HUES48 (cell line): Measurements from ENCODE around the gene KIAA0040.

Experiments
- H3K27ac ChIP-seq: one replicate; pipeline ENCODE4 v1.7.0; 2013; ENCODE audit warnings: low read depth, low read length, inconsistent platforms
- H3K27me3 ChIP-seq: 2 replicates; pipeline ENCODE4 v1.6.1; 2013; ENCODE audit warnings: mild to moderate bottlenecking, low read length; ENCODE audit not compliant: control insufficient read depth, insufficient read depth
- H3K36me3 ChIP-seq: 2 replicates; pipeline ENCODE4 v1.6.1; 2013; ENCODE audit warnings: low read length; ENCODE audit not compliant: control insufficient read depth, insufficient read depth
- H3K4me1 ChIP-seq: 2 replicates; pipeline ENCODE4 v1.6.1; 2013; ENCODE audit warnings: mild to moderate bottlenecking, low read length; ENCODE audit not compliant: control insufficient read depth, insufficient read depth
- H3K4me3 ChIP-seq: 2 replicates; pipeline ENCODE4 v1.5.1; 2013; ENCODE audit warnings: mild to moderate bottlenecking, low read depth, low read length
- H3K9ac ChIP-seq: 2 replicates; pipeline ENCODE4 v1.6.1; 2013; ENCODE audit warnings: mild to moderate bottlenecking, low read depth, low read length, moderate library complexity
- H3K9me3 ChIP-seq: 2 replicates; pipeline ENCODE4 v1.6.1; 2013; ENCODE audit warnings: low read length; ENCODE audit not compliant: control insufficient read depth, insufficient read depth

The KIAA0040 gene

DNA sequence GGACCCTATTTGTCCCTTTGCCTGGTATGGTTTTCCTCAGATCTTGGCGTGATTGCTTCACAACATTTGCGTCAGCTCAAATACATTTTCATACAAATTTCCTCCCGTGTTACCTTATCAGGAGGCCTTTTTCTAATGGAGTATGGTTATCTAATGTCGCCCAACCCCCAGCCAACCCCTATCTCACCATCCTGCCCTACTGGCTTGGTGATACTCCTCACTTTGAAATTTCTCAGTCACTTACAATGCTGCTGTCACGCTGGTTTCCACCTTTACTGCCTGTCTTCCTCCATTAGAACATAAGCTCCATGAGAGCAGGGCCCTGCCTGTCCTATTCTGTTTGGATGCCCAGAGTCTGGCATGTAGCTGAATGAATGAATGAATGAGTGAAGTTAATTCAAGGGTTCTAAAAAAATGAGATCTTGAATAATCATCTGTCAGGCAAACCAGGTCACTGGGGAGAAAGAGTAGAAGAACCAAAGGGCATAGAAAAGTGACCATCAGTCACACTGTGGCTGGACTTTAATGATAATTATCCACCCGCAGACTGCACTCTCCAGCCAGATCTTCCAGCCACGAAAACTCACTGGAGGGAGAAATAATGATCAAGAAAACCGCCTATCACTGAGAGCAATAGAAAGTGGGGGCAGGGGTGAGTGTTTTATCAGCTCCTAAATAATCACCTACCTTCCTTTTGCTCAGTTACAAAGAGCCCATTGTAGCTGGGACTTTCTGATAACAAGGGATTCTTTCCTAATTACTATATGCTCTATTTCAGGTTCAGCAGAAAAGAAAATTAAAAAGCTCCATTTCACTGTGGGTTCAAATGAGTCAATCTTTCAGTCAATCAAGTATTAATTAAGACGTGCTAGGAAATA, 21.3 kb downstream of the KIAA0040 start:
- Histone ChIP-seq H3K9ac (no peak overlapping the region), H3K36me3 (no peaks in the 10 kb centered on the region), H3K4me1 (no peaks in the 10 kb centered on the region), H3K27ac (no peak overlapping the region), H3K4me3 (no peak overlapping the region), H3K9me3 (no peaks in the 10 kb centered on the region), H3K27me3 (no peaks in the 10 kb centered on the region)

DNA sequence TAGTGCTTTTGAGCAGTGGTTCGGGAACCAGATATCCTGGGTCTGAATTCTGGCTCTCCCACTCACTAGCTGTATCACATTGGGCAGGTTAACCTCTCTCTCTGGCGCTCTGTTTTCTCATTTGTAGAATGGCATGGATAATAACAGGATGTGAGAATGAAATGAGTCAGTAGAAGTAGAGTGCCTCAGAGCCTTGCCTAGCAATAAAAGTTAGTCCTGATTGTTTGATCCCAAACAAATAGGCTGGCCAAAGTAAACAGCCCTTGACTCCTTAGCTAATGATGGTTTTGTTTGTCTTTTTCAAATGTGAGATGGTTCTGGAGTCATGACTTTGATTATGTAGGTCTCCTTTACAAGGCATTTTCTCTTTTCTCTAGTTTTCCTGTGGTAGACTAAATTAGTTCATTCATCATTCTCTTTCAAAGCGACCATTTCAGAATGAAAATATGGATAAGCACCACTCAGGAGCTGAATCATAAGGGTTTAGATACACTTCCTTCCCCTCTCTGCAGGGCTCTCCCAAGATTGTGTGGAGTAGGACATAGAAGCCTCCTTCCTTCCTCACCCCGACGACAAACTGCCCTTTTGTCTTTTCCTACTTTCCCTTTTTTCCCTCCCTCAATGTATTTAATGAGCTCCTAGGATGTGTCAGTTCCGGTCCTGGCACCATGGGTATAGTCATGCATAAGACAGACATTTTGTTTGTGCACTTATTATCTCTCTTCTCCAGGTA, 23.1 kb downstream of the KIAA0040 start:
- Histone ChIP-seq H3K9ac (no peak overlapping the region), H3K27me3 (no peaks in the 10 kb centered on the region), H3K36me3 (no peaks in the 10 kb centered on the region), H3K4me1 (no peaks in the 10 kb centered on the region), H3K4me3 (no peak overlapping the region), H3K9me3 (no peaks in the 10 kb centered on the region), H3K27ac (no peak overlapping the region)

DNA sequence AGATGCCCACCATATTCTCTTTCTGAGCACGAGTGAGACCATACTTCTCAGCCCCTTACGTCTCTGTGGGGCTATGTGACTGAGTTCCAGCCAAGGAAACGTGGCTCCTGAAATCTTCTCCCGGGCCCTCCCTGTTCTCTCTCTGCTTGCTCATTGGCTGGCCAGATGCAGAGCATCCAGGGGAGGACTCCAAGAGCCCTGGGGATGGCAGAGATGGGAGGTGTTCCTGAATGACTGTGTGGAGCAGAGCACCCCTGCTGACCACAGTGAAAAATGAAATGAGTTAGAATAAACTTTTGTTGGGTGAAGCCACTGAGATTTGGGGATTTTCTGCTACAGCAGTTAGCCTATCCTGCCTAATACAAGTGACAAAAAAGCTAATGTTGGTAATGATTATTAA, 23.8 kb downstream of the KIAA0040 start:
- Histone ChIP-seq H3K27me3 (no peaks in the 10 kb centered on the region), H3K9me3 (no peaks in the 10 kb centered on the region), H3K27ac (no peak overlapping the region), H3K36me3 (no peaks in the 10 kb centered on the region), H3K4me3 (no peak overlapping the region), H3K4me1 (no peaks in the 10 kb centered on the region), H3K9ac (no peak overlapping the region)

DNA sequence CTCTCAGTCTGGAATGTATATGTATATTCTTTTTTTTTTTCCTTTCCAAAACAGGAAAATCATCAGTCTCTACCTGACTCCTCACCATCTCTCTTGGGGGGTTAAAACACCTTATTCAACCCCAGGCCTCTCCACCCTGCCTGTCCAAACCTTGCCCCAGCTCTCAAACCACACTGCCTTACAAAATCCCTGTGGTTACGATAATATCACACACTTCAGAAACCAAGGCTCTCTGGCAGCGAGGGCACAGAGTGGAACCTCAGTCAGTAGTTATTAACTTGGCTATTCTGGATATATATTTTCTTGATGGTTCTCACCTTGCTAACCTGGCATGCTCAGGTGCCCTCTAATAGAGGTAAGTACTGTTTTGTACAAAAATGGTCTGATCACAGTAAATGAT, 24.7 kb downstream of the KIAA0040 start:
- H3K36me3 ChIP-seq = no peaks in the 10 kb centered on the region

DNA sequence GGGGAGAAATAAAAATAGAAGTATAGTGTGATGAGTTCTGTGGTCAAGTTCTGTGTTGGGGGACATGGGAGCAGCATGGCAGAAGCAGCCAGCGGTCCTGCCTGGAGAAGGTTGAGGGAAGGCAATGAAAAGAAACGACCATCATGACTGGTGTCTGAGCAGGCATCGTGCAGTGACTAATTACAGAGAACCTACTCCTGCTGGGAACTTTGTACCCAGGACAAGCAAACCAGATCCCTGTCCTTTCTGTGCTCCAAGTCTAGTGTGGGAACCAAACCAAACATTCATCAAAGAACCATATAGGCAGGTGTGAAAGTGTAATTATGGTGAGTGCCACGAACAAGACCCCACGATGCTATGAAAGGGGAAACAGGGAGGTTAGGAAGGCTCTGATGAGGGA, 25.8 kb downstream of the KIAA0040 start:
- no peaks in the 10 kb centered on the region for H3K9me3 ChIP-seq
- no peaks in the 10 kb centered on the region for H3K36me3 ChIP-seq
- no peak overlapping the region for H3K4me3 ChIP-seq
- no peak overlapping the region for H3K9ac ChIP-seq
- no peak overlapping the region for H3K27ac ChIP-seq
- no peaks in the 10 kb centered on the region for H3K4me1 ChIP-seq
- no peaks in the 10 kb centered on the region for H3K27me3 ChIP-seq

More for the DNA sequence above, 24.7 kb downstream of the KIAA0040 start:
- Histone ChIP-seq H3K4me1 (no peaks in the 10 kb centered on the region), H3K9me3 (no peaks in the 10 kb centered on the region), H3K4me3 (no peak overlapping the region), H3K9ac (no peak overlapping the region), H3K27ac (no peak overlapping the region), H3K27me3 (no peaks in the 10 kb centered on the region)

DNA sequence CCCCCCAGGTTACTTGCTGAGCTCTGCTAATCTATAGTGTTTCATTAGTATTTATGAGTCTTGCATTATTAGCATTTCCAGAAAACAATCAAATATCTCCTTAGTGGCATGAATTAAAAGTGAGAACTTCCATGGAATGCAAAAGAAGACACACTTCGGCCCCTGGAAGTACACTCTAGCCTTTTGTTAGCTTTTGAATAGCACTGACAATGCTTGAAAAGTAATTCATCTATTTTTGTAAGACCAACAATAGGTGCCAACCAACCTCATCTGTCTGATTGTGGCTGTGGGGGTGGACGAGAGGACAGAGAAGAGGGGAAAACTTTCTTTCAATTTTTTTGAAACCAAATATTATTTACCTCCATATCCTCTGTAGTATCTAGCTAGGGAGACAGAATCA, 27.8 kb downstream of the KIAA0040 start:
- Histone ChIP-seq H3K27ac (no peak overlapping the region), H3K4me1 (no peaks in the 10 kb centered on the region), H3K9ac (no peak overlapping the region), H3K9me3 (no peaks in the 10 kb centered on the region), H3K27me3 (no peaks in the 10 kb centered on the region), H3K36me3 (peaks cover 5% of the 10 kb centered on the region; the same call in 1 of the 2 replicates), H3K4me3 (no peak overlapping the region)

DNA sequence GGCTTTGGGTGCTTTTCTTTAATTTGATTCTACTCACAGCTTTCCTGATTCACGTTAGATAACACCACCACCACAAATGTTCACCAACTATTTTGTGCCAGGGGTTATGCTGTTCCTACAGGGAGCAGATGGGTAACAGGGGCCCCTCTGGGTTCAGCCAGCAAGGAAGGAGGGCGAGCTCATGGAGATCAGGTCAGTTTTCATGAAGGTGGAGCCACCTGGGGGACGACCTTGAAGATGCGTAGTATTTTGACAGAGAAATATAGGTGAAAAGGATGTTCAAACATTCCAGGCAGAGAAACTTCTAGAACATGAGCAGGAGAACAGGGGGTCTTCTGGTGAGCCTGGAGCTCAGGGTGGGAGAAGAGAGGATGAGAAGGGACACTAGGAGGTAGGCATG, 28.9 kb downstream of the KIAA0040 start:
- Histone ChIP-seq H3K27ac (no peak overlapping the region), H3K4me1 (no peaks in the 10 kb centered on the region), H3K9ac (no peak overlapping the region), H3K36me3 (peaks cover 5% of the 10 kb centered on the region; the same call in 1 of the 2 replicates), H3K27me3 (no peaks in the 10 kb centered on the region), H3K9me3 (no peaks in the 10 kb centered on the region), H3K4me3 (no peak overlapping the region)

DNA sequence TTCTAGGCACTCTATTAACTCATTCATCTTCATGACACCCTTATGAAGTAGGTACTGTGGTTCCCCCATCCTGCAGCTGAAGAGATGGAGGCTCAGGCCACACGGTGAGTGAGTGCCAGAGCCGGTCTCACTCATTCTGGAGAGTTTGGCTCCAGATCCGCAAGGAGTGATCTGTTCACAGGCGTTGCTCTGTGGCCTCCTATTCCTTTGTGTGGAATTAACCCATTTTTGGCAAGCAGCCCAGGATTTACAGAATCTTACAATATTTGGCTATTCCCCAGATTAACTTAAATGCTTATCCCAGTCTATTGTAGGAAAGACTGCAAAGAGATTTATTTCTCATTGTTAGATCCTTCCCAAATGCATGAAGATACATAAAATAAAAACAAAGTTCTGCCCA, 29.6 kb downstream of the KIAA0040 start:
- H3K36me3 ChIP-seq = peaks cover 5% of the 10 kb centered on the region; the same call in 1 of the 2 replicates
- no peaks in the 10 kb centered on the region for H3K4me1 ChIP-seq
- H3K27me3 ChIP-seq = no peaks in the 10 kb centered on the region
- H3K9me3 ChIP-seq = no peaks in the 10 kb centered on the region
- no peak overlapping the region for H3K27ac ChIP-seq
- no peak overlapping the region for H3K4me3 ChIP-seq
- H3K9ac ChIP-seq = no peak overlapping the region

DNA sequence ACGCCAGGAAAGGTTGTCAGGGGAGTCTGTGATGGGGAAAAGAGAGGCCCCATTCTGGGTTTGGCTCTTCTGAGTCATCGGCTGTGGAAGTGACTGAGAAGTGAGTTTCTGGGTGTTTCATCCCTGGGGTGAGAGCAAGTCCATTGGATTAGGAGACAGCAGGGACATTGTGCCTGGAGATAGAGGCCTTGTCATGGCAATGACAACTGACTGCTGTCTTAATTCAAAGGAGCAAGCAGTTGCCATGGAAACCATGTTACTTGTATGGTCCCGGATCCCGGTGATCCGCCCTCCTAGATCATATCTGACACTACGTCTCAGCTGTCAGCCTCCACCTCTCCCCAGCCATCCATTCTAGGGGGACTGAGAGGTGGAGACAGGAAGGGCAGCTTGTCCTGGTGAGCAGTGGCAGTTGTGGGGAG, 34.4 kb downstream of the KIAA0040 start:
- Histone ChIP-seq H3K4me3 (no peak overlapping the region), H3K9ac (no peak overlapping the region)

DNA sequence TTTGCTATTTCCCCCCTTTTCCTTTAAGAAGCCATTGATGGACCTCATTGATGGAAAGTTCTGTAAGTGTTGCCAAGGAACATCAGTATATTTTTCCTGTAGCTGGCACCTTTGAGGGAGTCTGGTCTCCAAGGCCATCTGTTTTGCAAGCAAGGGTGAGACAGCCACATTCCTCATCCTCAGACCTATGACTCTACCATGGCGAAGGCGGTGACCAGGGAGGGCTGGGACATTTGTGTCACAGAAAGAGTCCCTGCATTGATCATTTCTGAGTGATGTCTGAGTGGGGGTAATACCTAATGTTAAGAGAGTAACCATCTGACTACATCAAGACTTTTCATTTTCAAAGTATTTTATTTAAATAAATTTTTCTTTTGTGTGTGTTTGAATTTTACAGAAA, 35.4 kb downstream of the KIAA0040 start:
- Histone ChIP-seq H3K9ac (no peak overlapping the region), H3K4me1 (peaks cover 6% of the 10 kb centered on the region), H3K36me3 (peaks cover 5% of the 10 kb centered on the region; the same call in 1 of the 2 replicates), H3K9me3 (no peaks in the 10 kb centered on the region), H3K27me3 (no peaks in the 10 kb centered on the region), H3K4me3 (no peak overlapping the region), H3K27ac (no peak overlapping the region)

More for the DNA sequence above, 34.4 kb downstream of the KIAA0040 start:
- H3K9me3 ChIP-seq = no peaks in the 10 kb centered on the region
- peaks cover 5% of the 10 kb centered on the region; the same call in 1 of the 2 replicates for H3K36me3 ChIP-seq
- no peaks in the 10 kb centered on the region for H3K4me1 ChIP-seq
- no peaks in the 10 kb centered on the region for H3K27me3 ChIP-seq
- H3K27ac ChIP-seq = no peak overlapping the region

DNA sequence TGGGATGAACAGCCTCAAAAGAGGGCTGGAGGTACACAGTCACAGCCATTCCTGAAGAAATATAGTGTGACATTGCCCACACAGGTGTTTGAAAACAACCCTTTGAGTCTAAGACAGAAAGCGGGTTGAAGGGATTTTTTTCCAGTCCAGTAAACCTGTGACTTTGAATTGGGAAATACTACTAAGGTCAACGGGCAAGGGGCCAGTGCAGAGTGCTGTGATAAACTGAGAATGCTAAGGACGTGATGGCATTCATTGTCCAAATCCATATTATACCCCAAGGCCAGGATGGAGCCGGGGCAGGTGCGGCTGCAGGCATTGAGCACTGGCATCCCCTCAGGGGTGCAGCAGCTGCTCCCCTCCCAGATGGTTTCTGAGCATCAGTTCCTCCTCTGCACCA, 36.6 kb downstream of the KIAA0040 start:
- Histone ChIP-seq H3K9ac (no peak overlapping the region), H3K27me3 (peaks cover 8% of the 10 kb centered on the region), H3K9me3 (no peaks in the 10 kb centered on the region)

More for the DNA sequence above, 36.6 kb downstream of the KIAA0040 start:
- Histone ChIP-seq H3K27ac (no peak overlapping the region), H3K36me3 (peaks cover 5% of the 10 kb centered on the region; the same call in 1 of the 2 replicates), H3K4me1 (peaks cover 11% of the 10 kb centered on the region), H3K4me3 (no peak overlapping the region)
